OCI-M2 (cell line): ENCODE results near the gene BCL7C.
"Not testable (repeated sequence)": the region's sequence is repeated elsewhere in the genome, so short reads cannot be mapped to it uniquely, and the experiment has no call there.

Source experiments
- DNase-seq: peaks from one replicate; lab custom pipeline; 2025; ENCODE audit not compliant: unreplicated experiment; lab: John Stamatoyannopoulos, UW

The BCL7C gene

GRCh38 chr16:30870904-30871303, 23.0 kb downstream of the BCL7C start:
- no peak for DNase-seq

- no peak for DNase-seq
Observed at GRCh38 chr16:30867747-30868146, 26.1 kb downstream of the BCL7C start.

GRCh38 chr16:30866031-30866430, 27.8 kb downstream of the BCL7C start:
- no peak for DNase-seq

GRCh38 chr16:30863178-30863577, 30.7 kb downstream of the BCL7C start:
- not testable (repeated sequence) for DNase-seq

- DNase-seq = not testable (repeated sequence)
Observed at GRCh38 chr16:30860729-30861128, 33.1 kb downstream of the BCL7C start.

- no peak for DNase-seq
Observed at GRCh38 chr16:30858829-30859423, 35.0 kb downstream of the BCL7C start.

DNA sequence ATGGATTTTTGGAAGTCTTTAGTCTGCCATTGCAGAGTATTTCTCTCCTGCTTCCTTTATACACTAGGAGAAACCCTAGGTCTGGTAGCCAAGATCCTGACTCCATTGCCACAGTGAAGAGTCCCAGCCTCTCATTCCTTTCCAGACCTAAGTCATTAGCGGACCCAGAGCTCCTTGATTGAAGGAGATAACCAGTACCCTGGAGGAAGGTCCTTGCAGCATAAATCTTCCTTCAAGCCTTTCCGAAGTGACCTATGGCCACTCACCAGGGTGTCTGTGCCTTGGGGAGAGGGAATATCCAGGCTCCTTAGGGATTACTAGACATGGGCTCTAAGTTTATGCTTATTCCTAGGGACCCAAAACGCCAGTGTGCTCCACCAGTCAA, 35.8 kb downstream of the BCL7C start:
- DNase-seq = no peak

GRCh38 chr16:30853758-30854157, 40.1 kb downstream of the BCL7C start:
- DNase-seq = no peak

DNA sequence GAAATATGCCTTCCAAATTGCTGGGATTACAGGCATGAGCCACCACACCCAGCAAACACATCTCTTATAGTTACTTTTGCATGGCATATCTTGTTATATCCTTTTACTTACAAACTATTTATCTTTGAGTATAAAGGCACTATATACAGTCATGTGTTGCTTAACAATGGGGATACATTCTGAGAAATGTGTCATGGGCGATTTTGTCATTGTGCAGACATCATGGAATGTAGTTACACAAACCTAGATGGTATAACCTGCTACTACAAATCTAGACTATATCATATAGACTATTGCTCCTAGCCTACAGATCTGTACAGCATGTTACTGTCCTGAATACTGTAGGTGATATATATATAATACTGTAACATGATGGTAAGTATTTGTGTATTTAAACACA, 43.6 kb downstream of the BCL7C start:
- DNase-seq = no peak

- no peak for DNase-seq
Observed at GRCh38 chr16:30846649-30847402, 47.1 kb downstream of the BCL7C start.

- no peak for DNase-seq
Observed at GRCh38 chr16:30844671-30845449, 49.0 kb downstream of the BCL7C start.

- DNase-seq = no peak
Observed at GRCh38 chr16:30844346-30844670, 49.6 kb downstream of the BCL7C start.

- no peak for DNase-seq
Observed at GRCh38 chr16:30843501-30843900, 50.4 kb downstream of the BCL7C start.

DNA sequence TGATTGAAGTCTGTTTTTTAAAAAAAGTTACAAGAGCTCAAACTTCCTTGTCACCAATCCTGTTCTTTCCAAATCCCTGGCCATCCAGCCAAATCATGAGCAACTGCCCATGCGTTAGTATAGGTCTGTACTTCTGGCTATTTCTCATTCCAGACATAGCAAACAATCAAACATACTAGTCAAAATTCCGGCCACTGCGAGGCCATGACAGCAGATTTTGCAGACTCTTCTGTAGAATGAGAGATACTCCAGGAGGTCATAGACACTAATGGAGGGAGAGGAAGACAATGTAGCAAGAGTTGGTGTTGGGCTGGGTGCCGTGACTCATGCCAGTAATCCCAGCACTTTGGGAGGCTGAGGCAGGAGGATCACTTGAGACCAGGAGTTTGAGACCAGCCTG, 50.9 kb downstream of the BCL7C start:
- DNase-seq = no peak

DNA sequence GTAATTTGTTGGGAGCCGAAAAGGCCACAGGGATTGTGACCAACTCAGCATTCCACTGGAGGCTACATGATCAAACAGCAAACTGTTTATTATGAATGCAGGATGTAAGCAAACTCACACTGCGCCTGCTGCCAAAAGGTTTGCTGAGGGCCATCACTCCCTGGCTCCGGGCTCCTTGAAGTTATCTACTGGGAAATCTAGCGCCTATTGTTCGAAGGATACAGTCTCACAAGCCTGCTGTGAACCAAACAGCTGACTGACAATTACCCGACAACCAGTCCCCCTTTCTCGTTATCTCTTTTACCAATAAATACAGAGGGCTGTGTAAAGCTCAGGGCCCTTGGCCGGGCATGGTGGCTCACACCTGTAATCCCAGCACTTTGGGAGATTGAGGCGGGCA, 52.5 kb downstream of the BCL7C start:
- no peak for DNase-seq

DNA sequence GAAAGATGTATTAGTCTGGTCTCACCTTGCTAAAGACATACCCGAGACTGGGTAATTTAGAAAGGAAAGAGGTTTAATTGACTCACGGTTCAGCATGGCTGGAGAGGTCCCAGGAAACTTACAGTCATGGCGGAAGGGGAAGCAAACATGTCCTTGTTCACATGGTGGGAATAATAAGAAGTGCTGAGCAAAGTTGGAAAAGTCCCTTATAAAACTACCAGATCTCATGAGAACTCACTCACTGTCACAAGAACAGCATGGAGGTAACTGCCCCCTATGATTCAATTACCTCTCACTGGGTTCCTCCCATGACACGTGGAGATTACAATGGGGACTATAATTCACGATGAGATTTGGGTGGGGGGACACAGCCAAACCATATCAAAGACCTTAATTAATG, 53.3 kb downstream of the BCL7C start:
- no peak for DNase-seq

GRCh38 chr16:30839523-30840227, 54.2 kb downstream of the BCL7C start:
- DNase-seq = no peak

DNA sequence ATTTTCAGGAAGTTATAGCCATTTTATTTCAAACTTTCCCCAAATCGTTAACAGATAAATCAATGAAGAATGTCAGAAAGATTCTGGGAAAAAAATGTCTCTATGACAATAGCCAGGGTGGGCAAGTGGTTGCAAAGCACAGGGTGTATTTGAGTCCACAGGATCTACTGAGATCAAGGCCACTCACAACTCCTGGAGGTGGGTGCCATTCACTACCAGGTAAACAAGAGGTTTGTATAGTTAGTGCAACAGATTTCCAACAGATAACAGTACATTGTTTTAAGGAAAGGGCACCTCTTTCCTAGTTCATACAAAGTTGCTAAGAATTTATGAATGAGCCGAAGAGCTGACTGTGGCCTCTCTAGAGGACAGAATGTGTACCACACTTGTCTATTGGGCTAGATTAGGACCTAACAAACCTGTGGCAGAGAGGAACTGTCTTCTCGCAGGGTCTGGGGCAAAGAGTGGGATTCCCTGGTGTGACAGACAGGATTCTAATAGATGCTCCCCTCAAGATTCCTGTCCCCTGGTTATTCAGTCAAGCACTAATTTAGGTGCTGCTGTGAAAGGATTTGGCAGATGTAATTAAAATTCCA, 54.9 kb downstream of the BCL7C start:
- DNase-seq = no peak

DNA sequence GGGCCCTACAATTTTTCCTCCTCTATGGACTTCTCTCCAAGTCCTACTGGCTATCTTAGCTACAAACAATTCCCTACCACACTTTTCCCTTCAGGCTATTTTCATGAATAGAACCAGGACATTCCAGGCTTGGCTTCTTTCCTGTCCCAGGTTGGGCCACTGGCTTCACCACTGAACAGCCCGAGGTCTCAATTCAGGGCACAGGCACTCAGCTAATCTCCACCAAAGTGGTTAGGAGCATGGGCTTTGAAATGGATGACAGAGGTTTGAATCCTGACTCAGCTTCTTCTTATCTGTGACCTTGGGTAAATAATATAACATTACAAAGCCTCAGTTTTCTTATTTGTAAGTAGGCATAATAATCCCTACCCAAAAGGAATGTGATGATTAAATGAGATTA, 56.0 kb downstream of the BCL7C start:
- no peak for DNase-seq
